Thyroid gland (tissue), 4 donors: Measurements from ENCODE around the gene CENPX. TPM values are rescaled to one million over a fixed set of nuclear protein-coding genes. Genes with fewer than 3 reads are reported as not detected.

ENCODE experiments used
- DNase-seq, 2 donors: peaks; one replicate each; pipeline ENCODE4 v3.0.0-alpha.2; 2019
- H3K27ac ChIP-seq, 3 donors: fragments of 200-600 bp; sonication (generic); 1 replicate in 2 of 3; 2 replicates in 1 of 3; pipeline ENCODE4 v1.5.1; 2016 to 2019; ENCODE audit warnings: mild to moderate bottlenecking in 1 of 3, moderate library complexity in 1 of 3
- H3K27me3 ChIP-seq: fragments of 200-600 bp; sonication (generic); one replicate; pipeline ENCODE4 v1.5.1; 2019
- H3K36me3 ChIP-seq, 2 donors: fragments of 200-600 bp; sonication (generic); one replicate each; pipeline ENCODE4 v1.5.1; 2016 to 2019
- H3K4me1 ChIP-seq, 2 donors: fragments of 200-600 bp; sonication (generic); one replicate each; pipeline ENCODE4 v1.5.1; 2017 to 2019
- H3K4me3 ChIP-seq, 3 donors: fragments of 200-600 bp; sonication (generic); replicated peaks in 1 of 3; 1 replicate in 2 of 3; 2 replicates in 1 of 3; pipeline ENCODE4 v1.5.1; 2016; ENCODE audit warnings: mild to moderate bottlenecking in 1 of 3
- H3K9me3 ChIP-seq: fragments of 200-600 bp; sonication (generic); one replicate; pipeline ENCODE4 v1.5.1; 2017
- CTCF ChIP-seq, 6 experiments: fragments of 200-600 bp in 3 of 6; fragments of 450-650 bp in 3 of 6; sonication (generic) in 3 of 6; IDR thresholded peaks; one replicate each; pipeline ENCODE4 v1.5.1; 2016 to 2019; ENCODE audit warnings: antibody characterized with exemption in 6 of 6, mild to moderate bottlenecking in 2 of 6, inconsistent platforms in 1 of 6, moderate library complexity in 1 of 6
- POLR2A ChIP-seq, 2 donors: fragments of 450-650 bp; IDR thresholded peaks; one replicate each; pipeline ENCODE4 v1.6.1; 2017; ENCODE audit warnings: antibody characterized with exemption in 2 of 2, mild to moderate bottlenecking in 2 of 2, moderate library complexity in 1 of 2
- whole genome bisulfite sequencing, 2 donors: methylation state at CpG; one replicate each; pipeline ENCODE4 v1.1.5; 2017; 5-methylcytosine and 5-hydroxymethylcytosine counted together
- intact Hi-C: fragments of 100-400 bp; cut with DNase I; formaldehyde crosslinking; loops from one replicate; pipeline ENCODE4 v1.15.1; 2023
- total RNA-seq, 4 donors: library from RNA; depleted of rRNA; stranded (reverse); fragments of >200 nt; gene quantifications; one replicate each; pipeline ENCODE4 v1.2.3, GENCODE V29; 2016

CENPX gene
- total RNA-seq, 4 donors from 2014 or later: 40.7 to 95.9 (median 78.0) TPM

- Histone ChIP-seq H3K27me3 (no peaks in the 10 kb centered on the region), H3K4me1 (peaks cover under 1 to 15% of the 10 kb centered on the region in 2 donors), H3K9me3 (no peaks in the 10 kb centered on the region), H3K36me3 (no peaks in the 10 kb centered on the region), H3K27ac (no peak overlapping the region), H3K4me3 (no peak overlapping the region)
- WGBS, 2 donors: 87 to 95% methylated on average over 14 to 32 of the region's 41 CpGs
- no peak for DNase-seq
- no peak for TF ChIP-seq CTCF (IDR thresholded peaks at IDR 0.05)
- no peak for TF ChIP-seq POLR2A (IDR thresholded peaks at IDR 0.05)
- intact Hi-C loops: no loop called here
Observed at GRCh38 chr17:82004517-82005455, 17.9 kb downstream of the CENPX start.

DNA sequence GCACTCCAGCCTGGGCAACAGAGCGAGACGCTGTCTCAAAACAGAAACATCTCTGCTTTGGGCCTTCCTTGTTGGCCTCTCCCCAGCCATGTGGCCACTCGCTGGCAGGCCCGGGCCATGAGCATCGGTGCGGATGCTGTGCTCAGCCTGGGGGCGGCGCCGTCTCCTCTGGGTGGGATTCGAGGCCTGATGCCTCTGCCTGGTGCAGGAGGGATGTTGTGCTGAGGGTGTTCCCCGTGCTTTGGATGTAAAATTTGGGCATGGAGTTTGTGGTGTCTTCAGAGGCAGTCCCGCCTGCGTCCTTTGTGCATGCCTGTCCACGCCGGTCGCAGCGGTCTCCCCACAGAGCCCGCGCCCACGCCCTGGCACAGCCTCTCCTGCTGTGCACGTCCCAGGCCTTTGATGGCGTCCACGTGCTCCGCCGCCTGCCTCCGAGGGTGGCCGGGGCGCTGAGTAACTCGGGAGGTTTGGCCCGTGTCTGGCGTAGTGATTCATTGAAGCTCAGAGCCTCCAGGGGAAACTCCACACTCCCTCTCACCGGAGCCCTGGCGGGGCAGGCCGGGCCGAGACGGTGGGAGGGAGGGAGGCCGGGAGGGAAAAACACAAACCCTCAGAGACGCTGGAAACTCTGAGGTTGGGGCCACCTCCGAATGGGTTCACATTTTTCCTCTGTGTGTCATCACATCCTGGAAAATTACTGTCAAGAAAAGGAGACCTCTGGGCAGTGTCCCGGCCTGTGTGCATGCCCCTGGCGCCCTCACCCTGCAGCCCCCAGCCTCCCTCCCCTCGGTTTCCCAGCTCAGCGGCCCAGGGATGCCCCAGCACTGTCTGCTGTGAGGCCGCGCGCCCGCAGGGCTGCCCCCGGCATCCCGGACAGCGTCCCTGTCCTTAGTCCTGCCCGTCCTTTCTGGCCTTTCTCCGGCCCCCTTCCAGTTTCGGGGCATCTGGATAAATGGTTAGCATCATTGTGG, 19.0 kb downstream of the CENPX start:
- TF ChIP-seq POLR2A (IDR thresholded peaks at IDR 0.05): no peak
- TF ChIP-seq CTCF (IDR thresholded peaks at IDR 0.05): no peak
- H3K36me3 ChIP-seq: no peaks in the 10 kb centered on the region
- no peak for DNase-seq
- no peaks in the 10 kb centered on the region for H3K9me3 ChIP-seq
- intact Hi-C loops: no loop called here
- no peak overlapping the region for H3K4me3 ChIP-seq
- WGBS, 2 donors: 73 to 81% methylated on average over 40 to 49 of the region's 53 CpGs
- H3K4me1 ChIP-seq: peaks cover 10 to 25% of the 10 kb centered on the region in 2 donors
- H3K27ac ChIP-seq: no peak overlapping the region
- no peaks in the 10 kb centered on the region for H3K27me3 ChIP-seq

- Histone ChIP-seq H3K4me1 (peaks cover 10 to 37% of the 10 kb centered on the region in 2 donors), H3K27ac (no peak overlapping the region), H3K4me3 (no peak overlapping the region), H3K9me3 (no peaks in the 10 kb centered on the region), H3K27me3 (no peaks in the 10 kb centered on the region), H3K36me3 (no peaks in the 10 kb centered on the region)
- WGBS, 2 donors: 81 to 86% methylated on average over 14 of the region's 17 CpGs
- TF ChIP-seq CTCF (IDR thresholded peaks at IDR 0.05) (no peak), POLR2A (IDR thresholded peaks at IDR 0.05) (no peak)
- intact Hi-C loops: no loop called here
- no peak for DNase-seq
Observed at GRCh38 chr17:82001571-82002056, 21.1 kb downstream of the CENPX start.

DNA sequence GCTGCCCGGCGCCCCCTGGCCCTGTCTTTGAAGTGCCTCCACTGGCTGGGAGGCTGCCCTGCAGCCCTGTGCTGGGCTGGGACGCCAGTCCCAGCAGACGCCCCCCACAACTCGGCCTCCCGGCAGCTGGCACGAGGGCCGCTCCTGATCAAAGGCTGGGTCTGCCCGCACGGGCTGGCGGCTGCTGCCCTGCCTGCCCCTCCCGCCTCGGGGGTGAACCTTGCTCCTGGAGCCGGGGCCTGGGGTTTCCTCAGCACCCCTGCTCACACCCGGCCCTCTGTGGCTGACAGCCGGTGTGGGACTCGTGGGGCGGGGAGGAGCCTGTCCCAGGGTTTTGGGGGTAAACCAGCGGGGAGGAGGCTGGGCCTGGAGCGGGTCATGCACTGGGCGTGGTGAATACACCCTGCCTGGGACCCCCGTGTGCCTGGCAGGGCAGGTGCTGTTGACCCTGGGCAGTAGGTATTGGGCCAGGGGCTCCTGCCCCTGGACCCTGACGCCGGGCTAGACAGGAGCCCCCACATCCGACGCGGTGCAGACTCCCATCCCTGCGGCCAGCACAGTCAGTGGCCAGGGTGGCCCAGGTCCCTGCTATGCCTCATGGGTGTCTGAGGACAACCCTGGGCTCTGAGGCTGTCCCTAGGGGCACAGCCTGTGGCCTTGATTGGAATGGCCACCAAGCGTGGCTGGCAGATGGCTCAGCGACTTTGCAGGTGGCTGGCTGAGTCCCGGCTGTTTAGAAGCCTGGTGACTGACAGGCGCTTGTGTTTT, 21.7 kb downstream of the CENPX start:
- no peak for TF ChIP-seq POLR2A (IDR thresholded peaks at IDR 0.05)
- TF ChIP-seq CTCF (IDR thresholded peaks at IDR 0.05): no peak
- Histone ChIP-seq H3K4me3 (no peak overlapping the region), H3K9me3 (no peaks in the 10 kb centered on the region), H3K36me3 (no peaks in the 10 kb centered on the region), H3K27ac (no peak overlapping the region), H3K27me3 (no peaks in the 10 kb centered on the region), H3K4me1 (peaks cover 10 to 37% of the 10 kb centered on the region in 2 donors)
- WGBS, 2 donors: 84 to 94% methylated on average over 8 to 16 of the region's 32 CpGs
- DNase-seq: no peak
- intact Hi-C loops: no loop called here
